Amygdala (tissue), 56 donors: ENCODE results near the gene RACK1.

Experiments
- DNase-seq, 56 donors: peaks; one replicate each; lab custom pipeline; 2025; lab: John Stamatoyannopoulos, UW

Gene RACK1

GRCh38 chr5:181199881-181200638 lies 43.6 kb downstream of the RACK1 start:
- DNase-seq, result no peak

- no peak for DNase-seq
Observed at GRCh38 chr5:181198905-181199519, 44.7 kb downstream of the RACK1 start.

GRCh38 chr5:181198106-181198685 lies 45.5 kb downstream of the RACK1 start:
- DNase-seq, result no peak

GRCh38 chr5:181197326-181197951 lies 46.3 kb downstream of the RACK1 start:
- DNase-seq, result no peak

GRCh38 chr5:181195249-181195761 lies 48.4 kb downstream of the RACK1 start:
- DNase-seq, result no peak

- DNase-seq, result no peak
Observed at GRCh38 chr5:181194489-181195248, 49.0 kb downstream of the RACK1 start.

GRCh38 chr5:181193656-181194055 lies 50.0 kb downstream of the RACK1 start:
- no peak for DNase-seq

- DNase-seq, result no peak
Observed at GRCh38 chr5:181192337-181193046, 51.2 kb downstream of the RACK1 start.

- no peak for DNase-seq
Observed at GRCh38 chr5:181191526-181192336, 52.0 kb downstream of the RACK1 start.

GRCh38 chr5:181190711-181191525 lies 52.8 kb downstream of the RACK1 start:
- DNase-seq, result no peak

- DNase-seq, result no peak
Observed at GRCh38 chr5:181189962-181190710, 53.6 kb downstream of the RACK1 start.

- no peak for DNase-seq
Observed at GRCh38 chr5:181189363-181189961, 54.2 kb downstream of the RACK1 start.

- DNase-seq, result no peak
Observed at GRCh38 chr5:181188700-181189362, 54.9 kb downstream of the RACK1 start.

GRCh38 chr5:181187500-181188213 lies 56.0 kb downstream of the RACK1 start:
- no peak for DNase-seq

GRCh38 chr5:181186986-181187499 lies 56.7 kb downstream of the RACK1 start:
- no peak for DNase-seq
